ENCODE measurements around the gene EBF3. TPM values are rescaled to one million over a fixed set of nuclear protein-coding genes. Genes with fewer than 3 reads are reported as not detected.
"Not testable (repeated sequence)": the region's sequence is repeated elsewhere in the genome, so short reads cannot be mapped to it uniquely, and the experiment has no call there.

Gene EBF3
- total RNA-seq, 1 experiment from 2014 or later, result not detected

DNA sequence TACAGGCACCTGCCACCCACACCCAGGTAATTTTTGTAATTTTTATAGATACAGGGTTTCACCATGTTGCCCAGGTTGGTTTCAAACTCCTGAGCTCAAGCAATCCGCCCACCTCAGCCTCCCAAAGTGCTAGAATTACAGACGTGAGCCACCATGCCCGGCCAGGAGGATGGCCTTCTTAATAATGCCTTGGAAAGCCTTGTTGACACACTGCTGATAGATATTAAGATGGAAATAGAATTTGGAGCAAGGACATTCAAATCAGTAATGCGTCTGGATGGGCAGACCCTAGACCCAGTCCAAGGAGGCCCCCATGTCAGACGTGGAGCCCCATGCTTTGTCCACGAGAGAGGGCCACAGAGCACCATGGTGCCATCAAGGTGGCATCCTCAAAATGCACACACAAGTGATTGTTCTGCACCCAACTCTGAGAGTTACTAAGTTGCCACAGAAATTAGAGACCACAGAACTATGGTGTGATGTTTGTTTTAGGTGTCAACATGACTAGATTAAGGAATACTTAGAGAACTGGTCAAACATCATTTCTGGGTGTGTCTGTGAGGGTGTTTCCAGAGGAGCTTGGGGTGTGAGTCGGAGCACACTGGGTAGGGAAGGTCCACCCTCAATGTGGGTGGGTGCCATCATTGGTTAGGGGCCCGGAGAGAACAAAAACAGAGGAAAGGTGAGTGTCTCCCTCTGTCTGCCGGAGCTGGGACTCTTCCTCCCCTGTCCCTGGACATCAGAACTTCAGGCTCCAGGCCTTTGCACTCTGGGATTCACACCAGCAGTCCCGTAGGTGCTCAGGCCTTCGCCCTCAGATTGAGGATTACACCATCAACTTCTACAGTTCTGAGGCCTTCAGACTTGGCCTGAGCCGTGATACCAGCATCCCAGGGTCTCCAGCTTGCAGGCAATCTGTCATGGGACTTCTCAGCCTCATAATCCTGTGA is 34.5 kb downstream of the EBF3 start:
- no peak for DNase-seq (ENCODE audit: low spot score)

DNA sequence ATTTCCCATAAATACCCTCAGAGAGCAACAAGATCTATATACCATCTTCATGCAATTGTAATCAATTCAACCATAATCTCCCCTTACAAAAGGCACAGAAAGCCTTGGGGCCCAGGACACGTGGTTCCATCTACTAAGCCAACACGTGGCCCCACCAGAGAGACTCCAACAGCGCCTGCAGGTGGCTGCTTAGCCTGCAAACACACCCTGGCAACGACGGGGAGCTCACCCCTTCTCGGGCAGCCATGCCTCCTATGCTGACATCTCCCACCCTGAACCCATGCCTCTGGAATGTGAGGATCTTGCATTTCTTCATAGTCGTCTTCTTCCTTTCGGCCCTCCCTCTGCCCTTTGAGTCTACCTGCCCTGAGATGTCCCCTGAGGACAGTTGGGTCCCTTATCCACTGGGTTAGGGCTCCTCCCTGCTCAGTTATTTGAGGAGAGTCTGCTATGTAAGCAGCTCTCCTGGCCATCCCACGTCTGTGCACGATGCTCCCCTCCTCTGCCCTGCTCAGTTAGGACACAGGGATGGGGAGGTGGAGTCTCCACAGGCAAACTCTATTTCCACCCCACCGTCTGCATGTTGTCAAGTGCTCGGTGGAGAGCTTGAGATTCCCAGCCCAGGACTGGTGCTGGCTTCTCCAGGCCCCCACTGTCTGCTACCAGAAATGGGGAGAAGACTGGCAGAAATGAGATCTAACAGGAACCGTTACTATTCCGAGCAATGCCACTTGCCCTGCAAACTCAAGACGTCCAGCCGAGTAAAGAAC is 36.5 kb downstream of the EBF3 start:
- no peak for DNase-seq (ENCODE audit: low spot score)

DNA sequence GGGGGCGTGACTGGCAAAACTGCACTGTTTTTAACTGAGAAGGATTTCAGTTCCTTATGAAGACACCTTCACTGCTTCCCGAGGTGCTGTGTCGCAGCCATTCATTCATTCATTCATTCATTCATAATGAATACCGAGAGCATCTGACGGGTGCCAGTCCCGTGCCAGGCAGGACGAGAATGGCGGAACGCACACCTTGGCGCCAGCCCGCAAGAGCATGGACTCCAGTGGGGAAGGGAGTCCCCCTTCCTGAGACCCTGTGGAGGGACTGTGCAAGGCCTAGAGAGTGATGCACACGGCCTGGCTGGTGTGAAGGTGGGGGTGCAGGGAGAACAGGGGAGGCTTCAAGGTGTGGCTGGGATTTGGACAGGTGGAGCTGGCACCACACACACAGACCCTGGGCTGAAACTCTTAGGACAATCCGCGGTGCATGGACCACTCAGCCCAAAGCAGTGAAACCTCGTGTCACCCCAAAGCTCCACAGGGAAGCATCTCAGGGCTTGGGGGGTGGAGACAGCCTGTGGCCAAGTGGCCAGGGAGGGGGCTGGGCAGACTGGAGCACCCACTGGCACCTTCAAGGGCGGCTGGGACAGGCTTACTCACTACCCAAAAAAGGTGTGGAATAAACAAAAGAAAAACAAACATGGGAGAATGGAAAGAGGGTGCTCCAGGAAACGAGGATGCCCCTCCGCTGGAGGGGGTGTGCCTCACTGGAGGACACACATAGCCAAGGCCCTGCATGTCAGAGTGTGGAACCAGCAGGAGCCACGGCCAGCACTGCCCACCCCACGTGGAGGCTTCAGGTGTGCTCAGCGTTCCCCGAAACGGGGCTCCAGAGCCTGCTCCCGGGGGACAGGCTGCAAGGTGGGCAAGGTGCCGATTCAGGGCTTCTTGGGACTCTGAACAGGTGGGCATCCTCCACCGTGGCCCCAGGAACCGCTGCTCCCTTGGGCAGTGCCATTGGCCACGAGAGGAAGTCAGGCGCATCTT is 37.7 kb downstream of the EBF3 start:
- no peak for DNase-seq (ENCODE audit: low spot score)

DNA sequence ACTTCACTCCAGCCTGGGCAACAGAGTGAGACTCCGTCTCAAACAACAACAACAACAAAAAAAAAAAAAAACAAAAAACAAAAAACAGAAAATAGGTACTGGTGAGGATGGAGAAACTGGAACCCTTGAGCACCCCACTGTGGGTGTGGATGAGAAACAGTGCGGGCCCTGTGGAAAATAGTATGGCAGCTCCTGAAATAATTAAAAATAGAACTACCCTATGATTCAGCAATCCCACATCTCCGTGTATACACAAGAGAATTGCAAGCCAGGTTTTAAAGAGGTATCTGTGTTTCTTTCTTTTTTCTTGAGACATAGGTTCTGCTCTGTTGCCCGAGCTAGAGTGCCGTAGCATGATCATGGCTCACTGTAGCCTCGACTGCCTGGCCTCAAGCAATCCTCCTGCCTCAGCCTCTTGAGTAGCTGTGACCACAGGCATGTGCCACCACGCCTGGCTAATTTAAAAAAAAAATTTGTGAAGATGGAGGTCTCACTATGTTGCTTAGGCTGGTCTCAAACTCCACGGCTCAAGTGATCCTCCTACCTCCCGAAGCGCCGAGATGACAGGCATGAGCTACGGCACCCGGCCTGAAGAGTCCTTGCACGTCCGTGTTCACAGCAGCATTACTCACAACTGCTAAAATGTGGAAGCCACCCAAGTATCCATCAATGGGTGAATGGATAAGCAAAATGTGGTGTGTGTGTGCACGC is 39.5 kb downstream of the EBF3 start:
- no peak for DNase-seq (ENCODE audit: low spot score)

DNA sequence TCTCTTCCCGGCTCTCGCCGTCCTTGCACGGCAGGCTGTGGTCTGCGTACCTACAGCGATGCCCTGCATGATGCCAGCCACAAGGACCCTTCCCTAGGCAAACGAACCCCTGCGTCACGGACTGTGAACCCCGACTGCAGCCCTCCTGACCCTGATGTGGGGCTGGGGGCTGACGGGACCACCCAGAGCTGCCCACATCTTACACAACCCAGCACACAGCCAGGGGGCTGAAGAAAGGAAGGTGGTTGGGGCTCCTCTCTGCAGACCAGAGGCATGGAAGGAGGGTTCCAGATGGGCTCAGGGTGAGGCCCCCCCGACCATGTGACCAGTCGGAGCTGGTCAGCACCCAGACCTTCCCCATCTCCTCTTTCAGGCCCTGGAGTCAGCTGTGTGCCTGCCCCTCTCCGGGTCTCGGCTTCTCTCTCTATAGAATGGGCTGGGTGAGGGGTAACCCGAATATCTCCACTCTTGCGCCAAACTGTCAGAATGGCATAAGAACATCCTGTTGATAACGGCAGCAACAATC is 41.4 kb downstream of the EBF3 start:
- no peak for DNase-seq (ENCODE audit: low spot score)

DNA sequence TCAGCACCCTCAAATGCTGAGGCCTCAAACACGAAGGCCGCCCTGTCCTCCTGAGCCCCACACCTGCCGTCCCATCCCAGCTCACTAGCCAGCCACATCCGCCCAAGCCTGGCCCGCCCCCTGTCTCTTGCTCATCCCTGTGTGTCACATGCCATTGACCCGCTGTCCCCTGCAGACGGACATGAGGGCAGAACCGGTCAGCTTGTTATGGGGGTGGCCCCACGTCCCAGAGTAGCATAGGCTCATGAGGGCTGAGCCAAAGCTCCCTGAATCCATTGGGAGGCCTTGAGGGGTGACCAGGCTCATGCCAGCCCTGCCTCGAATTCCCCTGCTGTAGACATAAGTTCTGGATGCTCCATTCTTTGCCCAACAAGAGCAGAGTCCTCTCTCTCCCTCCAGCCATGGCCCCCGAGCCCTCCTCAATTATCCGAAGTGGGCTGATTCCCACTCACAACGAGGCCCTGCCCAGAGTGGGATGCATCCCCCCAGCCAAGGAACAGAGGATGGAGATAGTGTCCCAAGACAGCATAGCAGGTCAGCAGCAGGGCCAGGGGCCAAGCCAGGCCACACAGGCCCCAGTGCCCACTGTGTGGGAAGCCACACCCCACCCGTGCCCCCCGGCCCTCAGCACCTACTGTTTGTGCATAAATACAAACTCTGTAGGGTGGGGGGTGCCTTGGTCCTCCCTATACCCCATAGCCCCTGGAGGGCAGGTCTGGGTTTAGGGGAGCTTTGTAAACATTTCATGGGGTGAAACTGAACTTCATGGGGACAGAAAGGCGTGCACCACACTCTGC is 42.1 kb downstream of the EBF3 start:
- no peak for DNase-seq (ENCODE audit: low spot score)

DNA sequence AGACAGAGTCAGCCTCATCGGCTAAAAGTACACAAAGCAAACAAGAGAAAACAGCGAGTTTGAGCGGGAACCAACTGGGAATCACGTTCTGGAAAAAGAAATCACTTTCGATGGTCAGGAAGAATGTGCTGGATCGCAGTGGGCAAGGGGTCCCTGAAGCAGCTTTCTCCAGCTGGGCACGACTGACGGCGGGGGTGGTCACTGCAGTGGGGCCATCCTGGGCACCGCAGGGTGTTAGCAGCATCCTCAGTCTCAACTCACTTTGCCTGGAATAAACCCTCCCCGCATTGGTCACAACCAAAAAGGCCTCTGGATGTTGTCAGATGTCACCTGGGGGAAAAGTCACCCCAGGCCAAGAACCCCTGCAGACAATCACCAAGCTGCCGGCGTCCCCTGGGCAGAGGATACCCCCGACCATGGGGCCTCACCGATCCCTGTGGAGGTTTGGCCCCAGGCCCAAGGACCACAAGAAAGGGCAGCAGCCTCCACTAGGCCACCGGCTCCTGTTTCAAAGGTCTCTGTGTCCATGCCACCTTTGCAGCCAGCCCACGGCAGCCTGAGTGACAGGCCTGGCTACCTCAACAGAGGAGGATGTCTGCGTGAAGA is 42.9 kb downstream of the EBF3 start:
- DNase-seq (ENCODE audit: low spot score), result no peak

DNA sequence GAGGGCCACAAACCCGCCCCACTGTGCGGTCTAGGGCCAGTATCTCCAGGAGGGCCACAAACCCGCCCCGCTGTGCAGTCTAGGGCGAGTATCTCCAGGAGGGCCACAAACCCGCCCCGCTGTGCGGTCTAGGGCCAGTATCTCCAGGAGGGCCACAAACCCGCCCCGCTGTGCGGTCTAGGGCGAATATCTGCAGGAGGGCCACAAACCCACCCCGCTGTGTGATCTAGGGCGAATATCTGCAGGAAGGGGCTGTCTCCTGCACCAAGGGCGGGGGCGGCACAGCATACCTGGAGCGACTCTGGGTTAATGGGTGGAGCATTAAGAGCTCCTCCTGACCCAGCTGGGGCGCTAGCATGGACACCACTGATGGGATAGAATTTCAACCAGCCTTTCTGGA is 43.9 kb downstream of the EBF3 start:
- not testable (repeated sequence) for DNase-seq (ENCODE audit: low spot score)

DNA sequence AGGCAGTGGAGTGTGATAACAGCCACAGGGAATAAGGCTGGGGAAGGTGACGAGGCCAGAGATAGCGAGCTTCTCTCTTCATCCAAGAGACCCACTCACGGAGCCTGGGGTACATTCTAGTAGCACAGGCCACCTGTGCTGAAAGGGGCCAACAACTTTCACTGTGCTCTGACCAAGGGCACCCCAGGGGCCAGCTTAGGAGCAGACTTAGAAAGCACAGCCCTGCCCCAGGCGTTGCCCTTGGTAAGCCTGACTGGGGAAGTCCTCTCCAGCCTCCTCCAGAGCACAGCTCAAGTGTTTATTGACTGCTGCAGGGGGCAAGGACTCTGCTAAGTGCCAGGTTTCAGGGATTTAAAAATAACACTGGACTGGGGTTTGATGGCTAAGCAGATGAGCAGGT is 44.7 kb downstream of the EBF3 start:
- DNase-seq (ENCODE audit: low spot score), result no peak

DNA sequence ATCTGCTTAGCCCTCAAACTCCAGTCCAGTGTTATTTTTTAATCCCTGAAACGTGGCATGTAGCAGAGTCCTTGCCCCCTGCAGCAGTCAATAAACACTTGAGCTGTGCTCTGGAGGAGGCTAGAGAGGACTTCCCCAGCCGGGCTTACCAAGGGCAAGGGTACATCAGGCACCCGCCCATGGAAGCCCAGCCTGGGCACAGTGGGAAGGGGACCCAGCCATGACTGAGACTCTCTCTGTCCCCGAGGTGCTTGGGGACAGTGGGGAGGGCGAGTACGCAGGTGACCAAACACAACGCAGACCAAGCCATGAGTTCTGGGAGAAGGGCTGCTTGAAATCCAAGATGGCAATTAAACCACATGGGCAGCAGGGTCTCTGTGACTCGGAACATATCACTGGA is 45.2 kb downstream of the EBF3 start:
- DNase-seq (ENCODE audit: low spot score), result no peak

DNA sequence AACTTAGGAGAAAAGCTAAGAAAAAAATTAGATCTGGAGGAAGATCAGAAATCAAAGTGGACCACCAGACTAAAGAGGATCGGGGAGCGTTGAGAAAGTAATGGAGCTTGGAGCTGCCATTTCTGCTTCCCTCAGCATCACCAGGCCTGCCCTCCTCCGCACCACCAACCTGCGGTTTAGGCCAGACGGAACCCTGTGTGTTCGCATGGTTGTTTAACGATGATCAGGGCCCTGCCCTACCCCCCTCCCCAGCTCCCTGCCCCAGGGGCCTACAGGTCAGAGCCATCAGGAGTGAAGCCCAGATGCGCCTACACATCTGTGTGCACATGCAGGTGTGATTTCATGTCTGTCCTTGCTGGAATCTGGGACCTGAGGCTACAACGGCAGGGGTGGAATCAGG is 45.7 kb downstream of the EBF3 start:
- DNase-seq (ENCODE audit: low spot score), result no peak

DNA sequence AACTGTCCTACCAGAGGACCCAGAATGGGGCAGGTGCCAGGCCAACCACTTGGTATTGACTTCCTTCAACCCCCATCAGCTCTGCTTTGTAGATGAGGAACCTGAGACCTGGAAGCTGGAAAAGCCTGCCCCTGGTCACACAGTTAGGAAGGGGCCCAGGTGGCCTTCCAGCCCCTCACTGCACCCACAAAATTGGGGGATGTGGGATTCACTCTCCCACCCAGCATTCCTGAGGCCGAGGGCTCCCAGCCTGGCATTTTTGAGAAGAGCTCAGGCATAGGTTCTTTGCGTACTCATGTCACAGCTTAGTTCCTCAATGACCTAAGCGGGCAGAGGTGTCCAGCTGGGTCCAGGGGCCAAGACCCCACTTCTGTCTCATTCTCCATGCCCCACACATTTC is 46.1 kb downstream of the EBF3 start:
- no peak for DNase-seq (ENCODE audit: low spot score)

DNA sequence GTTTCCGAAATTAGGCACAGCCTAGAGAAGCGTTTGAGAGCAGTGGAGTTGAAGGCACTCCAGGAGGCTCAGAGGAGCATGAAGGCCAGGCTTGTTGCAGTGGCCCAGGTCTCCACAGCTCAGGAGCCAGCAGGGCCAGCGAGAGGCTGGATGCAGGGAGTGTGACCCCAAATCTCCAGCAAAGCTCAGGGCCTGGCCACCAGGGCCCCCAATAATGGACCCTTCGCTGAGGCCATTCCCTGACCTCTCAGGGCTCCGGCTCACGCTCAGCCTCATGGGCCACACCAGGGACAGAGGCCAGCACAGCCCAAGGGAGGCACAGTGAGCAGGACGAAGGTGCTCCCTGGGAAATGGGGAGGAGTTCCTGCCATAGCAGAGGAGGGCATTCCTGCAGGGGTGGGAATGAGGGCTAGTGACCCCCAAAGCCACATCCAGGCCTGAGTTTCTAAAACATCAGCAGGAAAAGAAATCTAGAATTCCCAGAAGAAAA is 47.5 kb downstream of the EBF3 start:
- no peak for DNase-seq (ENCODE audit: low spot score)

DNA sequence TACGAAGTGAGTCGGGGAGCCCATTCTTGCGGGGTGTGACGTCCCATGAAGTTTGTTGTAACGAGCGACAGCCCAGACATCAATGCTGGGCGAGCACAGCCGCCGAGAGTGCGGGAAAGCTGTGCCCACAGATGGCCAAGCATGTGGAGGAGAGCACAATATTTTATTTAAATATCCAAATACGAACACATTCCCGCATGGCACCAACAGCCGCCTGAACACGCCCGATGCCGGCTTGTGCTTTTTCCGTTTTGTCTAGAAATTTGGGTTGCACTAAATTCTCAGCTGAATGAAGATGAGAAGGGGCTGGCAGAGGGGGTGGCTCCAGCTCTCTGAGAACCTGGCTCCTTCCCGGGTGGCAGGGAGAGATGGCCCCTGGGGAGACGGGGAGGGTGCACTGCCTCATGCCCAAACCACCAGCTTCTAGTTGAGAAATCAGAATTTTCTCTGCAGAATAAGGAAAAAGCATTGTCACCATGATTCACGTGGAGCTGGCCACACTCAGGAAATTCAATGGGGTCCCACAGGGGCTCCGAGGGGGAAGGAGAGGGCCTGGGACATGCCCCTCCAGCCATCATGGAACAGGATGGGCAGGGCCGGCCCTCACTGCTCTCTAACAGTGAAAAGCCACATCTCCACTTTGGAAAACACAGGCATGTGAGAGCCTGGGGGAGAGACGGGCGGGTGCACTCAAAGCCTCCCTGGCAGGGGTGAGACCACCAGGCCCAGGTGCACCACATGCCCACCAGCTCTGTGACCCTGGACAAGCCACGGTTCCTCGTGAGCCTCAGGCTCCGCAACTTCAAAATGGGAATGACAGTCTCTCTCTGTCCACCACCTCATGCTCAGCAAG is 48.3 kb downstream of the EBF3 start:
- no peak for DNase-seq (ENCODE audit: low spot score)

DNA sequence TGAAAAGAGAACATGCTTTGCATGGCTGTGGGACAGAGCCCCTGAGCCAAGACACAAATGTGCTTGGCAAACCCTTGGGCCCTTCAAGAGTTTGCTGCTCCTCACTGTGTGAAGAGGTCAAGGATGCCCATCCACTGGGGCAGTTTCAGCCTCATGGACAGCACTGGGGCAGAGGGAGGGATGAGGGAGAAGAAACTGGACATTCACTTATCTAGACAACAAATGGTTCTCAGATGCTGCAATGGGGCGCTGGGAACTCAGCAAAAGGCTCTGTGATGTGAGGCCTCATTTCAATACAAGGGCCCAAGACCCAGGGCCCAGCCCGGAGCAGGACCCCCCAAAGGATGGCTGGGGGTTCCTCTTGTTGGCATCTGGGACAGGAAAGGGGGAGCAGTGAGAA is 49.1 kb downstream of the EBF3 start:
- DNase-seq (ENCODE audit: low spot score), result no peak

DNA sequence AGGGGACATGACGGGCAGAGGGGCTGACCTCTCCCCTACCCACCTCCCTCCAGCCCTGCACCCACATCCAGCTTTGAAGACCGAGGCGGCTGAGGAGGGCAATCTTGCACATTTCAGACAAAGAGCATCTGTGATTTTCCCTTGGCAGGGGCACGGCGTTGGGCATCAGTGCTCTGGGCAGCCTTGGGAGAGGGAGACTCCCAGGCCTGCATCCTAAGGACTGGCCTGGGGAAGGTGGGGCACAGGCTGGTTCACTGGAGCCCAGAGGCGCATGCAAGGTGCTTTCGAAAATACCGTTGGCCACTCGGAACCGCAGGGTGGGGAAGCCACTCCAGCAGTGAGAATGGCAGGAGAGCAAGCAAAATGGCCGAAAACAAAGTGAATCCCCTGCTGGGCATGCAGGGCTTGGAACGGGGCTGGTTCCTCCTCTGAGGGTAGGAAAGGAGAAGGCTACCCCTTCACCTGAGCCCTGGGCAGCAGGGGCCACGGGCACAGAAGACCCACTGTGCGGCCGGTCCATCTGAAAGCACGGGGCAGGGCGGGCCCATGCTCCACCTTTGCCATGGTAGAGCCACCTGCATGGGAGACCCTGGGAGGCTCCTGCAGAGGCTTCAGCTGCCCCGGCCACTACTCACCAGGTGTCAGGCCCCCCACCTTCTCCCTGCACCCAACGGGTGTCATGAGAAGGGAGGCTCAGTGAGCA is 49.8 kb downstream of the EBF3 start:
- no peak for DNase-seq (ENCODE audit: low spot score)

DNA sequence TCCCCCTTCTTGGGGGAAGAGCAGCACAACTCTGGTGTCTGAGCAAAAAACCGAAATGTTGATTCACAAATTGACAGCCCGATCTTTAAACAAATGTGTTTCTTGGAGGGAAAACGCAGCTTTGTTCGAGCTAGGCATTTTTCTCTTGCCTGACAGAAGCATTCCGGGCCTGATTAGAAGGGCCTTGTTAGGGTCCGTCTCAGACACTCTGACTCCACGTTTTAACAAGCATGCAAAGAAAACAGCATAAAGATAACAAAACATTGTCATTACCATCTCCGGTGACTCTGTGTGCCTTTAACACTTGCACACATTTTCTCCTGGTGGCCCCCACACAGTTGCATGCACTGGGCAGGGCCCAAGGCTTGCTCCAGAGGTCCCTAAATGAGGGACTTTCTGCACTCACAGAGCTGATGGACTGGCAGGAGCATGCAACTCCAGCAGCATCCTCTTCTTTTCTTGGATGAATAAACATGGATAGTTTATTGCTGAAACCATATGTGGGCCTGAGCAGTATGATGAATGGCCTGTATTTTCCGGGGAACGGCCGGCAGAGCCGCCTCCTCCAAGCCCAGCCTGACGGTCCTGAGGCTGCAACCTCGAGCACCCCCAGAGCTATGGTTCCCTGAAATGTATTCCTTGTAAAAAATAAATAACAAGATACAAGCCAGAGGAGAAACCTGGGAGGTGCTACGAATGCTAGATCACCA is 50.9 kb downstream of the EBF3 start:
- no peak for DNase-seq (ENCODE audit: low spot score)

Data from HT-29 (cell line).